Measurements from ENCODE around the gene C10orf71.

C10orf71 gene

GRCh38 chr10:49297818-49298670 is 926 bp upstream of the C10orf71 start:
- no peak overlapping the region for H3K4me3 ChIP-seq (ENCODE audit: low read length)
- peaks cover 11% of the 10 kb centered on the region for H3K27me3 ChIP-seq (ENCODE audit: insufficient read depth, low read length)
- H3K9me3 ChIP-seq (ENCODE audit: insufficient read depth, low read depth, low read length), result no peaks in the 10 kb centered on the region
- H3K4me1 ChIP-seq (ENCODE audit: insufficient read depth, low read length), result peaks cover 14% of the 10 kb centered on the region; the same call in 1 of the 2 replicates
- H3K27ac ChIP-seq (ENCODE audit: low read length), result no peak overlapping the region
- H3K9ac ChIP-seq (ENCODE audit: low read depth, low read length), result no peak overlapping the region
- no peaks in the 10 kb centered on the region for H3K36me3 ChIP-seq (ENCODE audit: insufficient read depth, low read depth, low read length)

DNA sequence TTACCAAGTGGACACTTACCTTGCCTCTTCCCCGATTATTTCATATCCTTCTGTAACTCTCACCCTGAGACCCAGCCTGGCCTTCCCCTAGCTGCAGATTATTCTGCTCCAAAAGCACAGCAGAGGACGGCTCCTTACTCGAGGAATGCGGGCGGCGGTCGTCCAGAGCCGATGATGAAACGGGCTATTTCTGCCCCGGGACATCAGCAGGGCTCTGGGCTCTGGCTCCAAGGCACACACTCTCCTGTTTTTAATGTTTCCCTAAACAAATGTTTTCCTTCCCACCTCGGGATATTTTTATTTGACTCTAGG is 343 bp upstream of the C10orf71 start:
- no peaks in the 10 kb centered on the region for H3K9me3 ChIP-seq (ENCODE audit: insufficient read depth, low read depth, low read length)
- no peak overlapping the region for H3K27ac ChIP-seq (ENCODE audit: low read length)
- peaks cover 11% of the 10 kb centered on the region for H3K27me3 ChIP-seq (ENCODE audit: insufficient read depth, low read length)
- H3K4me1 ChIP-seq (ENCODE audit: insufficient read depth, low read length), result peaks cover 15% of the 10 kb centered on the region; the same call in 1 of the 2 replicates
- H3K4me3 ChIP-seq (ENCODE audit: low read length), result no peak overlapping the region
- no peaks in the 10 kb centered on the region for H3K36me3 ChIP-seq (ENCODE audit: insufficient read depth, low read depth, low read length)
- no peak overlapping the region for H3K9ac ChIP-seq (ENCODE audit: low read depth, low read length)

GRCh38 chr10:49299816-49300139 is 808 bp downstream of the C10orf71 start:
- Histone ChIP-seq H3K4me1 (ENCODE audit: insufficient read depth, low read length) (peaks cover 20% of the 10 kb centered on the region; the same call in 1 of the 2 replicates), H3K27ac (ENCODE audit: low read length) (no peak overlapping the region), H3K36me3 (ENCODE audit: insufficient read depth, low read depth, low read length) (no peaks in the 10 kb centered on the region), H3K4me3 (ENCODE audit: low read length) (no peak overlapping the region), H3K9me3 (ENCODE audit: insufficient read depth, low read depth, low read length) (no peaks in the 10 kb centered on the region), H3K9ac (ENCODE audit: low read depth, low read length) (no peak overlapping the region), H3K27me3 (ENCODE audit: insufficient read depth, low read length) (peaks cover 15% of the 10 kb centered on the region)

DNA sequence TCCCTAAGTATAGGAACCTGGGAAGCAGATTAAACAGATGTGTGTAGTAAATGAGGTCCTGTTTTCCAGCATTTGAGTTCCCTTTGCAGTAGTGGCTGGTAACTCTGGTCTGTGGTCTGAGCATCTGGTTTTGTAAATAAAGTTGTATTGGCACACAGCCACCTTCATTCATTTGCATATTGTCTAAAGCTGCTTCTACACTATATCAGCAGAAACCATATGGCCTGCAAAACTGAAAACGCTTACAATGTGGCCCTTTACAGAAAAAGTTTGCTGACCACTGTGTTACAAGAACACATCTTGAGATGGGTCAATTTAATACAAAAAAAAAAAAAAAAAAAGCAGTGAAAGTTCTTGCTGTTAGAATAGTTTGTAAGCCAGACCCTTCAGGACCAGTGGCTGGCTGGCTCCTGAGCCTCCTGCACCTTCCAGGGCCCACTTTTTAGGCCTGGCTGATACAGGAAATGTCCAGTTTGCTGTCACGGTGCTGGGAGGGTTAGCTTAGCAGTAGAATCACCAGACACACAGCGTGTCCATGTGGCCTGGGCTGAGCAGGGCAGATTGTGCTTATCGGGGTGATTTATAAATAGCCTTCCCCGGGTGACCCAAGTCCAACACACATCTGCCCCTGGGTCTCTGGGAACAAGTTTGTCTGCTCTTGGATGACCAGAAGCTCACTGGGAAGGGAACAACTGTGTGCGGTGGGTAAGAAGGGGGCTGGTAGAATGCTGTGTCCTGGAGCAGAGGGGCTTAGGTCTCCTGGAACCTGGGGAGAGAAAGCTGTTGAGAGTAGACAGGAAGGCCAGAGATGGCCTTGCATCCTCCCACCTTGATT is 1.4 kb downstream of the C10orf71 start:
- Histone ChIP-seq H3K9ac (ENCODE audit: low read depth, low read length) (no peak overlapping the region), H3K4me3 (ENCODE audit: low read length) (no peak overlapping the region), H3K36me3 (ENCODE audit: insufficient read depth, low read depth, low read length) (no peaks in the 10 kb centered on the region), H3K4me1 (ENCODE audit: insufficient read depth, low read length) (peaks cover 20% of the 10 kb centered on the region; the same call in 1 of the 2 replicates), H3K27me3 (ENCODE audit: insufficient read depth, low read length) (peaks cover 15% of the 10 kb centered on the region), H3K9me3 (ENCODE audit: insufficient read depth, low read depth, low read length) (no peaks in the 10 kb centered on the region), H3K27ac (ENCODE audit: low read length) (no peak overlapping the region)

- Histone ChIP-seq H3K4me1 (ENCODE audit: insufficient read depth, low read length) (peaks cover 20% of the 10 kb centered on the region; the same call in 1 of the 2 replicates), H3K36me3 (ENCODE audit: insufficient read depth, low read depth, low read length) (no peaks in the 10 kb centered on the region), H3K4me3 (ENCODE audit: low read length) (no peak overlapping the region), H3K9ac (ENCODE audit: low read depth, low read length) (no peak overlapping the region), H3K27ac (ENCODE audit: low read length) (no peak overlapping the region), H3K9me3 (ENCODE audit: insufficient read depth, low read depth, low read length) (no peaks in the 10 kb centered on the region), H3K27me3 (ENCODE audit: insufficient read depth, low read length) (peaks cover 15% of the 10 kb centered on the region)
Measured at GRCh38 chr10:49301302-49301701, 2.3 kb downstream of the C10orf71 start.

GRCh38 chr10:49302088-49302487 is 3.1 kb downstream of the C10orf71 start:
- H3K27me3 ChIP-seq (ENCODE audit: insufficient read depth, low read length), result peaks cover 15% of the 10 kb centered on the region
- no peaks in the 10 kb centered on the region for H3K36me3 ChIP-seq (ENCODE audit: insufficient read depth, low read depth, low read length)
- no peak overlapping the region for H3K9ac ChIP-seq (ENCODE audit: low read depth, low read length)
- no peak overlapping the region for H3K27ac ChIP-seq (ENCODE audit: low read length)
- H3K4me1 ChIP-seq (ENCODE audit: insufficient read depth, low read length), result peaks cover 18% of the 10 kb centered on the region; the same call in 1 of the 2 replicates
- no peak overlapping the region for H3K4me3 ChIP-seq (ENCODE audit: low read length)
- H3K9me3 ChIP-seq (ENCODE audit: insufficient read depth, low read depth, low read length), result no peaks in the 10 kb centered on the region

- Histone ChIP-seq H3K27ac (ENCODE audit: low read length) (no peak overlapping the region), H3K4me3 (ENCODE audit: low read length) (no peak overlapping the region), H3K9ac (ENCODE audit: low read depth, low read length) (no peak overlapping the region), H3K9me3 (ENCODE audit: insufficient read depth, low read depth, low read length) (no peaks in the 10 kb centered on the region), H3K36me3 (ENCODE audit: insufficient read depth, low read depth, low read length) (no peaks in the 10 kb centered on the region), H3K4me1 (ENCODE audit: insufficient read depth, low read length) (0 out of 2 replicates have a peak, but pooled peaks cover 6% of the 10 kb centered on the region), H3K27me3 (ENCODE audit: insufficient read depth, low read length) (peaks cover 8% of the 10 kb centered on the region; the same call in 1 of the 2 replicates)
Measured at GRCh38 chr10:49303711-49304110, 4.7 kb downstream of the C10orf71 start.

GRCh38 chr10:49304137-49304536 is 5.2 kb downstream of the C10orf71 start:
- peaks cover 8% of the 10 kb centered on the region; the same call in 1 of the 2 replicates for H3K27me3 ChIP-seq (ENCODE audit: insufficient read depth, low read length)
- no peak overlapping the region for H3K27ac ChIP-seq (ENCODE audit: low read length)
- 0 out of 2 replicates have a peak, but pooled peaks cover 6% of the 10 kb centered on the region for H3K4me1 ChIP-seq (ENCODE audit: insufficient read depth, low read length)

DNA sequence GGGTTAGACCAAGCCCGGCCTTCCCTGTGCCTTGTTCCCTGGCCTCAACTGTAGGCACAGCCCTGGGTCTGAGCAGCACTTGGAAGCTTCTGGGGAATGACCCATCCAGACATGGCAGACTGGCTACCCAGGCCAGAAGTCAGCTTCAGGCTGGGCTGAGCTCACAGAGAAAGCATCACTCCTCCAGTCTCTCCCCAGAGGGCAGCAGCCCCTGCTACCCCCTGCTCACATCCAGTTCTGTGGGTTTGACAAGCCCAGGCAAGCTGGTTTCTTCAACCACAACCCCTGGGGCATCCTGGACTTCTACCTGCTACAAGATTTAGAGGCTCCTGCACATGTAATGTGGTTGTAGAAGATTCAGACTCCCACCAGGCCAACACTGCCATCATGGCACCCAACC is 9.0 kb downstream of the C10orf71 start:
- no peaks in the 10 kb centered on the region for H3K36me3 ChIP-seq (ENCODE audit: insufficient read depth, low read depth, low read length)
- 0 out of 2 replicates have a peak, but pooled peaks cover 6% of the 10 kb centered on the region for H3K4me1 ChIP-seq (ENCODE audit: insufficient read depth, low read length)
- no peak overlapping the region for H3K9ac ChIP-seq (ENCODE audit: low read depth, low read length)
- no peaks in the 10 kb centered on the region for H3K9me3 ChIP-seq (ENCODE audit: insufficient read depth, low read depth, low read length)
- peaks cover 4% of the 10 kb centered on the region; the same call in 1 of the 2 replicates for H3K27me3 ChIP-seq (ENCODE audit: insufficient read depth, low read length)
- no peak overlapping the region for H3K4me3 ChIP-seq (ENCODE audit: low read length)
- H3K27ac ChIP-seq (ENCODE audit: low read length), result no peak overlapping the region

More at GRCh38 chr10:49304137-49304536, 5.2 kb downstream of the C10orf71 start:
- Histone ChIP-seq H3K9ac (ENCODE audit: low read depth, low read length) (no peak overlapping the region), H3K9me3 (ENCODE audit: insufficient read depth, low read depth, low read length) (no peaks in the 10 kb centered on the region), H3K36me3 (ENCODE audit: insufficient read depth, low read depth, low read length) (no peaks in the 10 kb centered on the region), H3K4me3 (ENCODE audit: low read length) (no peak overlapping the region)

GRCh38 chr10:49308881-49309280 is 9.9 kb downstream of the C10orf71 start:
- H3K4me3 ChIP-seq (ENCODE audit: low read length), result no peak overlapping the region
- no peaks in the 10 kb centered on the region for H3K9me3 ChIP-seq (ENCODE audit: insufficient read depth, low read depth, low read length)
- 0 out of 2 replicates have a peak, but pooled peaks cover 2% of the 10 kb centered on the region for H3K4me1 ChIP-seq (ENCODE audit: insufficient read depth, low read length)
- H3K27me3 ChIP-seq (ENCODE audit: insufficient read depth, low read length), result peaks cover 4% of the 10 kb centered on the region; the same call in 1 of the 2 replicates
- H3K9ac ChIP-seq (ENCODE audit: low read depth, low read length), result no peak overlapping the region
- no peaks in the 10 kb centered on the region for H3K36me3 ChIP-seq (ENCODE audit: insufficient read depth, low read depth, low read length)
- no peak overlapping the region for H3K27ac ChIP-seq (ENCODE audit: low read length)

DNA sequence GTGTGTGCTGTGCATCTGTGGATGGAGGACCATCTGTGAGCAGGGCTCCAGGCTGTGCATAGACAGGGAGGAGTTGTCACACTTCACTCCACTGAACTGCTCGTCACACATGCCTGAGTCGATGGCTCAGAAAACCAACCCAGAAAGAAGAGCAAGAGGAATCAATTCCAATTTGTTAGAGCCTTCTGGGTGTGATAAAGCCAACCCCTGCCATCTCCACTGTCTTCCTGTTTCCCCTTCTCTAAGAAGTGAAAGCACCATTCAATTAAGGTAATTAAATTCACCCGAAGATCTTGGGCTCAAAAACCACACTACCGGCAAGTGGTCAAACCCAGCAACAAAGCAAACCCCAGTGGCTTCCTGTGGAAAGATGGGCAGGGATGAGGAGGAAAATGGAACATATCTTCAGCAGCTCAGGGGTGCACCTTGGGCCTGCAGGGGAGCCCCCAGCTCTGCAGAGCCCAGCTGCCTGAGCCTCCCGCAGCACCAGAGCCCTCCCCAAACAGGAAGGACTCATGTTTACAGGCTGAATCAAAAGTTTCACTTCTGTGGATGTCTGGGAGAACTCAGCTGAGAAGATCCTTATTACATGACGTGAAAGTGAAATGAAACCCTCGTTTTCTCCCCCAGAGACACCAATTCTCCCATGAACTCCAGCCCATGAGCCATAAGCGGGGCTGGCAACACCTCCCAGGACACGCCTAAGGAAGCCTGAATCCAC is 10.9 kb downstream of the C10orf71 start:
- no peak overlapping the region for H3K9ac ChIP-seq (ENCODE audit: low read depth, low read length)
- no peaks in the 10 kb centered on the region for H3K27me3 ChIP-seq (ENCODE audit: insufficient read depth, low read length)
- no peak overlapping the region for H3K4me3 ChIP-seq (ENCODE audit: low read length)
- H3K36me3 ChIP-seq (ENCODE audit: insufficient read depth, low read depth, low read length), result no peaks in the 10 kb centered on the region
- no peaks in the 10 kb centered on the region for H3K9me3 ChIP-seq (ENCODE audit: insufficient read depth, low read depth, low read length)
- H3K4me1 ChIP-seq (ENCODE audit: insufficient read depth, low read length), result no peaks in the 10 kb centered on the region
- H3K27ac ChIP-seq (ENCODE audit: low read length), result no peak overlapping the region

Measured in iPS-20b (cell line).